ENCODE results near the gene NDUFA7. TPM values are rescaled to one million over a fixed set of nuclear protein-coding genes. Genes with fewer than 3 reads are reported as not detected.

NDUFA7 gene
- total and polyA plus RNA-seq, 2 of the 13 experiments (the other 11 are each of a cell fraction or from before 2014, with no cell fraction given) = 64.5 to 71.5 TPM

GRCh38 chr19:8355631-8356402 is 34.6 kb upstream of the NDUFA7 start (continued):
- peak; percentile 70 for TF ChIP-seq ZBTB33 (CRISPR knock-in tag; IDR thresholded peaks at IDR 0.05)
- no peak for TF ChIP-seq NKX3-1 (CRISPR knock-in tag; IDR thresholded peaks at IDR 0.05)
- TF ChIP-seq SKI (IDR thresholded peaks at IDR 0.05; ENCODE audit: partially characterized antibody) = peak; percentile 74
- TF ChIP-seq HNF1B (CRISPR knock-in tag; IDR thresholded peaks at IDR 0.05) = 0 out of 2 replicates have a peak, but pooled peaks have one; percentile 59
- 0 out of 2 replicates have a peak, but pooled peaks have one; percentile 30 for TF ChIP-seq KDM2A (CRISPR knock-in tag; IDR thresholded peaks at IDR 0.05; ENCODE audit: borderline replicate concordance, low read depth)
- no peak for TF ChIP-seq GRHL1 (CRISPR knock-in tag; conservative IDR thresholded peaks at IDR 0.05)
- no peak for TF ChIP-seq POLR2AphosphoS2 (IDR thresholded peaks at IDR 0.05; ENCODE audit: low read depth, low read length)
- TF ChIP-seq ZNF160 (CRISPR knock-in tag; IDR thresholded peaks at IDR 0.05) = no peak
- peak; percentile 90; the same call in 1 of the 2 replicates for TF ChIP-seq THRA (CRISPR knock-in tag; IDR thresholded peaks at IDR 0.05; ENCODE audit: borderline replicate concordance)
- TF ChIP-seq SALL2 (CRISPR knock-in tag; IDR thresholded peaks at IDR 0.05) = no peak
- TF ChIP-seq ZNF792 (CRISPR knock-in tag; IDR thresholded peaks at IDR 0.05) = peak; percentile 88; the same call in 1 of the 2 replicates
- peak; percentile 83; the same call in 1 of the 2 replicates for TF ChIP-seq SSRP1 (CRISPR knock-in tag; IDR thresholded peaks at IDR 0.05)
- TF ChIP-seq FOXK1 (CRISPR knock-in tag; IDR thresholded peaks at IDR 0.05; ENCODE audit: borderline replicate concordance, low read depth) = 0 out of 2 replicates have a peak, but pooled peaks have one; percentile 27
- 0 out of 2 replicates have a peak, but pooled peaks have one; percentile 48 for TF ChIP-seq ARID2 (CRISPR knock-in tag; IDR thresholded peaks at IDR 0.05; ENCODE audit: borderline replicate concordance)
- TF ChIP-seq ZNF510 (CRISPR knock-in tag; IDR thresholded peaks at IDR 0.05; ENCODE audit: low read depth) = no peak
- 0 out of 2 replicates have a peak, but pooled peaks have one; percentile 35 for TF ChIP-seq MIER2 (CRISPR knock-in tag; IDR thresholded peaks at IDR 0.05)
- peak; percentile 71; the same call in 1 of the 2 replicates for TF ChIP-seq SKIL (CRISPR knock-in tag; IDR thresholded peaks at IDR 0.05; ENCODE audit: borderline replicate concordance)
- TF ChIP-seq TCF7 (IDR thresholded peaks at IDR 0.05; ENCODE audit: low read depth) = no peak; the same call in 1 of the 2 replicates
- TF ChIP-seq DMAP1 (CRISPR knock-in tag; IDR thresholded peaks at IDR 0.05) = no peak; the same call in 1 of the 2 replicates
- TF ChIP-seq FOXJ3 (CRISPR knock-in tag; IDR thresholded peaks at IDR 0.05; ENCODE audit: borderline replicate concordance) = no peak

Measured in HepG2 (cell line).